Breast epithelium (tissue), 3 donors: ENCODE results near the gene SYT7.

Experiments
- POLR2AphosphoS5 ChIP-seq, 3 donors: sonication (generic); formaldehyde crosslinking; IDR thresholded peaks; one replicate each; pipeline ENCODE4 v1.6.1; 2017; ENCODE audit warnings: antibody characterized with exemption in 3 of 3
- TF ChIP-seq, protein P1 (sequence below), 3 donors: fragments of 450-650 bp; IDR thresholded peaks; one replicate each; pipeline ENCODE4 v1.5.1; 2016 to 2017; ENCODE audit warnings: antibody characterized with exemption in 3 of 3, mild to moderate bottlenecking in 3 of 3, moderate library complexity in 3 of 3

DNA sequence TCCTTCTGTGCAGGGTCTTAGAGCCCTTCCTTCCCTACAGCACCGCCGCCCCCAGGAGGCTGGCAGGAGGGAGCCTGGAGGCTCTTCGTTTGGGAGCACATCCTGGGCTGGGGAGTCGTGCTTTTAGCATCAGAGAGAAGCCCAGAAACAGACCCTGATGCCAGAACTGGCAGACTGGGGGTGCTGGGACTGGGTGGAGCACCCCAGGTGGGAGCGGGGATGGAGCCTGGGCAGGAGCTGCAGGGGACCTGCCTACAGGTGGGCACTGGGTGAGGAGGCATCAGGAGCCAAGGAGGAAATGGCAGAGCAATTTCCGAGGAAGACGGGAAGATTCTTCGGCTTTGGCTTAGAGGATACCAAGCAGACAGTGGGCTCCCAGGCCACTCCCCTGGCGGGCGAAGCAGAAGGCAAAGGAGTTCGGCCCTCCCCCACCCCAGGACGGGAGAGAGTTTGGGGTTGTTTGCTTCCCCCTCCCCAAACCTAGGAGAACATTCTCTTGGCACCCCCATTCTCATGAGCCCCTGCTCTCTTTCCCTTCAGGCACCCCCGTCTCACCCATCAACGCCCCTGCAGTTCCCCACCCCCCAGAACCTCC lies 1.1 kb downstream of the SYT7 start:
- TF ChIP-seq, protein P1, sequence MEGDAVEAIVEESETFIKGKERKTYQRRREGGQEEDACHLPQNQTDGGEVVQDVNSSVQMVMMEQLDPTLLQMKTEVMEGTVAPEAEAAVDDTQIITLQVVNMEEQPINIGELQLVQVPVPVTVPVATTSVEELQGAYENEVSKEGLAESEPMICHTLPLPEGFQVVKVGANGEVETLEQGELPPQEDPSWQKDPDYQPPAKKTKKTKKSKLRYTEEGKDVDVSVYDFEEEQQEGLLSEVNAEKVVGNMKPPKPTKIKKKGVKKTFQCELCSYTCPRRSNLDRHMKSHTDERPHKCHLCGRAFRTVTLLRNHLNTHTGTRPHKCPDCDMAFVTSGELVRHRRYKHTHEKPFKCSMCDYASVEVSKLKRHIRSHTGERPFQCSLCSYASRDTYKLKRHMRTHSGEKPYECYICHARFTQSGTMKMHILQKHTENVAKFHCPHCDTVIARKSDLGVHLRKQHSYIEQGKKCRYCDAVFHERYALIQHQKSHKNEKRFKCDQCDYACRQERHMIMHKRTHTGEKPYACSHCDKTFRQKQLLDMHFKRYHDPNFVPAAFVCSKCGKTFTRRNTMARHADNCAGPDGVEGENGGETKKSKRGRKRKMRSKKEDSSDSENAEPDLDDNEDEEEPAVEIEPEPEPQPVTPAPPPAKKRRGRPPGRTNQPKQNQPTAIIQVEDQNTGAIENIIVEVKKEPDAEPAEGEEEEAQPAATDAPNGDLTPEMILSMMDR (IDR thresholded peaks at IDR 0.05): no peak
- TF ChIP-seq POLR2AphosphoS5 (IDR thresholded peaks at IDR 0.05): no peak
